Astrocyte of the spinal cord (primary cell): ENCODE measurements around the gene MAP3K4.

Source experiments
- DNase-seq: peaks from one replicate; pipeline ENCODE4 v3.0.0; 2011; ENCODE audit warnings: low read depth, low spot score
- H3K4me3 ChIP-seq: 2 replicates; pipeline ENCODE4 v1.5.1; 2011; ENCODE audit warnings: low read depth, mild to moderate bottlenecking, low read length, moderate library complexity
- in situ Hi-C: cut with HindIII; loops from 2 replicates; pipeline ENCODE4 v1.10.0; 2017; ENCODE audit warnings: low sequenced_read_pairs
- TF ChIP-seq, protein P1 (sequence below): IDR thresholded peaks from 2 replicates; pipeline ENCODE4 v1.5.1; 2012; ENCODE audit warnings: low read depth, mild to moderate bottlenecking, low read length, inconsistent platforms

MAP3K4 gene

DNA sequence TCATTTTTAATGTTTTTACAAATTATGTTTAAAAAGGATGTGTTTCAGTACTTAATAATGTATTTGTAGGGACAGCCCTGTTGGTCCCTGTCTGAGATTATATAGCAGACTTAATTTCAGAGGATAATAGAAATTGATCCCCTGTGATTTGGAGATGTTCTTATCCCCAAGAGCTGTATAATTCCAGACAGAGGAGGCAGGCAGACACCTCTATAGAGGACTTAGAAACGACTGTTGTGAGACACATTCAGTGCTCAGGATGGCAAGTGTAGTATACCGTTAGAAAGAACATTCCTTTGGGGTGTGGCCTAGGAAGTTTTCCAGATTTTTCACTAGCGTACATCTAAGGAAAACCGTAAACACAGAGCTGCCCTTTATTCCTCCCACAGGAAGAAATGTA lies 117.8 kb downstream of the MAP3K4 start:
- in situ Hi-C loops: no loop called here
- DNase-seq: no peak
- TF ChIP-seq, protein P1, sequence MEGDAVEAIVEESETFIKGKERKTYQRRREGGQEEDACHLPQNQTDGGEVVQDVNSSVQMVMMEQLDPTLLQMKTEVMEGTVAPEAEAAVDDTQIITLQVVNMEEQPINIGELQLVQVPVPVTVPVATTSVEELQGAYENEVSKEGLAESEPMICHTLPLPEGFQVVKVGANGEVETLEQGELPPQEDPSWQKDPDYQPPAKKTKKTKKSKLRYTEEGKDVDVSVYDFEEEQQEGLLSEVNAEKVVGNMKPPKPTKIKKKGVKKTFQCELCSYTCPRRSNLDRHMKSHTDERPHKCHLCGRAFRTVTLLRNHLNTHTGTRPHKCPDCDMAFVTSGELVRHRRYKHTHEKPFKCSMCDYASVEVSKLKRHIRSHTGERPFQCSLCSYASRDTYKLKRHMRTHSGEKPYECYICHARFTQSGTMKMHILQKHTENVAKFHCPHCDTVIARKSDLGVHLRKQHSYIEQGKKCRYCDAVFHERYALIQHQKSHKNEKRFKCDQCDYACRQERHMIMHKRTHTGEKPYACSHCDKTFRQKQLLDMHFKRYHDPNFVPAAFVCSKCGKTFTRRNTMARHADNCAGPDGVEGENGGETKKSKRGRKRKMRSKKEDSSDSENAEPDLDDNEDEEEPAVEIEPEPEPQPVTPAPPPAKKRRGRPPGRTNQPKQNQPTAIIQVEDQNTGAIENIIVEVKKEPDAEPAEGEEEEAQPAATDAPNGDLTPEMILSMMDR: no peak
- H3K4me3 ChIP-seq: no peak overlapping the region

DNA sequence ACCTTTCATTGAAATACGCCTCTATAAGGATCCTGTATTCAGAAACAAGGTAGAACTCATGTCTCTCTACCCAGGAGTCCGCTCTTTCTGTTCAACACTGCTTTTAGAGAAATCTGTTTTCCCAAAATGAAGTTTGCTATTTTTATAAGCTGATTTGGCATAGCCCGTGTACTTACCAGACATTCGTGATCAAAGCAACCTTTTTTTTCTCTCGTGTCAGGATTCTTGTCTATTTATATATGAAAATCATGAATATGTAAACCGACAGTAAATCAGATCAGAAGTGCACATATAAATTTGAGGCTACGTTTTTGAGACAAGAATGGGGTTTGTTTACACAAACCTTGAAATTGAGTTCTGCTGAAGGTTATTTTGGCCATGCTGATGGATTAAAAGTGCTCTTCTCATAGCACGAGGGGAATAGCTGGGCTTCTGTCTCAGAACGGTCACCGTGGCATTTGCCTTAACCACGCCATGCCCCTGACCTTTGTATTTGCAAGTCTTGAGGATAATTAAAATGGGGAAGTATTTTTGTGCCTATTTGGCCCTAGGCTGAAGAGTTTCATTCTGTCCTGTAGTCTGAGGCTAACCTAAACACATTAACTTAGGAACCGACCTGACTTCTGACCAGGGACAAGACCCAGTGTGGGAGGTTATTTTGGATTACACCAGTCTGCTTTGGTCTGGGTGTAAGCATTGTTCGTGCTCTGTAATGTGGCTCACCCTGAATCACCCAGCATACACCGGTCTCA lies 118.6 kb downstream of the MAP3K4 start:
- DNase-seq: no peak
- TF ChIP-seq, protein P1: no peak
- H3K4me3 ChIP-seq: no peak overlapping the region
- in situ Hi-C loops: no loop called here

DNA sequence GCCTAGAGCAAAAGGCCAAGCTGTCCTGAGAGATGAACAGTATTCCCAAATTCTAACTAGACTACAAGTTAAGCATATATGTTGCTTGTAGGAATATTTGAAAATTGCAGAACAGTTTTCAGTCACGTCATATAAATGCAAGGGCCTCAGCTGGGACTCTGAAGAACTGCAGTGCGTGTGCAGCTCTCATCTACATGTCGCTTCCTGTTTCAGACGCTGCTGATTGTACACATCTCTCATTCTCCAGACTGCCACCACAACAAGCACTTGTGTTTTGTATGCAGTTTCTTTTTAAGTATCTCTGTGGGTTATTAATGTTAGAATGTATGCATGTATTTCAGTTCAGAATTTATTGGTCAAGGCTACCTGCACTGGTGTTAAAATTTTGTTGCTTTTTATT lies 119.7 kb downstream of the MAP3K4 start:
- TF ChIP-seq, protein P1: no peak
- in situ Hi-C loops: no loop called here
- DNase-seq: no peak
- H3K4me3 ChIP-seq: no peak overlapping the region

DNA sequence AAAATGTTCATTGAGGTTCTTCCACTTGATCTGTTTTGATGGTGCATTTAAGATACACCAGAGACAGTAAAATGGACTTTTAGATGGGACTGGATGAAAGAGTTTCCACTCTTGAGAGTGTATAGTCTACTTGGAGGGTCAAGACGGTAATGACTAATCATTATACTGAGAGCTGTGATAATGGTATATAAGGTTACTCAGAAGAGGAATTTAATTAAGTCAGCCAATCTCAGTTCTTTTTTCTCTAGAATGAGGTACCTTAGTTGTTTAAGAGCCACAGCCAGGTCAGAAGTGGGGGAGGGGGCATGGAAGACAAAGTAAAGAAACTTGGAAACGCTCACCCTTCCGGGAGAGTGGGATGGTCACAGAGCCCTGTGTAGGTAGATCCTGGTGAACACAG lies 123.9 kb downstream of the MAP3K4 start:
- DNase-seq: no peak
- TF ChIP-seq, protein P1: no peak
- in situ Hi-C loops: no loop called here
- no peak overlapping the region for H3K4me3 ChIP-seq

DNA sequence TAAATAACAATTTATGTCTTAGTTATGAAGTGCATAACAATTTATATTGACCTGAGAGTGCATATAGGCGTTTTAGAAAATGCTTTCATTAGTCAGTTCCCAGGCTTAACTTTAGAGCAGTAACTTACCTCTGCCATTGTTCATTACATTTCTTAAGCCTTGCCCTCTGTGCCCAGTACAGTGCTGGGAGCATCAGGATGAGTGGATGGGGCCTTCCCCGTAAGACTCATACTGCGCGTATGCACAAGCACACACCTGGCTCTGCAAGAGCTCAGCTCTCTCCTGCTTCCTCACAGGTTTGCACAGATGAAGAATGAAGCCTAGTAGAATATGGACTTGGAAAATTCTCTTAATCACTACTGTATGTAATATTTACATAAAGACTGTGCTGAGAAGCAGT lies 125.0 kb downstream of the MAP3K4 start:
- TF ChIP-seq, protein P1: no peak
- H3K4me3 ChIP-seq: no peak overlapping the region
- DNase-seq: no peak
- in situ Hi-C loops: no loop called here

DNA sequence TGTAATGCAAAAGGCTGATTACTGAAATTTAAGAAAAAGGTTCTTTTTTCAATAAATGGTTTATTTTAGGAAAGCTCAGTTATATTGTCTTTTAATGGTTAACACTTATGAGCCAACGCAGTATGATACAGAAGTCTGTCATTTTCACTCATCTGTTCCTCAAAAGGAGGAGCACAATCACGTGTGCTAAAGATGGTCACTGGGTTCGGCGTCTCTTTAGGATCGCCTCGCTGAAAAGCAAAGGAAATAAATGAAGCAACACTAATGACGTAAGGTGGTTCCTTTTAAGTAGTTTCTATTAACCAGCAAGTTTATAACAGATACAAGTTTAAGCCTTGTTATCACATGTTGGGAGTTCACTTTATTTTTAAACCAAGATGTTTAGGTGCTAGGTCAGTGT lies 125.7 kb downstream of the MAP3K4 start:
- in situ Hi-C loops: no loop called here
- no peak for DNase-seq
- TF ChIP-seq, protein P1: no peak
- no peak overlapping the region for H3K4me3 ChIP-seq
